Islet of Langerhans (tissue), 1 donor: ENCODE results near the gene L3MBTL3.
"Not testable (repeated sequence)": the region's sequence is repeated elsewhere in the genome, so short reads cannot be mapped to it uniquely, and the experiment has no call there.

Experiments used
- FAIRE-seq: peaks from one replicate; lab custom pipeline; 2011; peaks lifted over from hg19 to GRCh38; lab: Jason Lieb, UNC

The L3MBTL3 gene

DNA sequence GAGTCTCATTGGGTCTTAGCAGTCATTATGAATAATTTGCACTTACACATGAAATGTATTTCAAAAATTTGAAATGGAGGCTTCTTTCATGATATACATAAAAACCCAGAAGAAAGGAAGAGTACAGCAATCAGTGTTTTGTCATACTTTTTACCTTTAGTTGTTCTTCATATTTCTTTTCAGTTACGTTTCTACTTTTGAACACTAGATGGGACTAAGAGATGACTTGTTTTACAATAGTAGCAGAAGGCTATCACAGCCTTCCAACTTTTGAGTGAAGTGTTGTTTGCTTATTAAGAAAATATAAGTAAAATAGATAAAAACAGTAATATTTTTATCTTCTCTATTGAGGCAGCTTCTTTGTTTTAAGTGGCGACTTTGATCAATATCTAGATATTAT, 58.1 kb downstream of the L3MBTL3 start:
- no peak for FAIRE-seq

DNA sequence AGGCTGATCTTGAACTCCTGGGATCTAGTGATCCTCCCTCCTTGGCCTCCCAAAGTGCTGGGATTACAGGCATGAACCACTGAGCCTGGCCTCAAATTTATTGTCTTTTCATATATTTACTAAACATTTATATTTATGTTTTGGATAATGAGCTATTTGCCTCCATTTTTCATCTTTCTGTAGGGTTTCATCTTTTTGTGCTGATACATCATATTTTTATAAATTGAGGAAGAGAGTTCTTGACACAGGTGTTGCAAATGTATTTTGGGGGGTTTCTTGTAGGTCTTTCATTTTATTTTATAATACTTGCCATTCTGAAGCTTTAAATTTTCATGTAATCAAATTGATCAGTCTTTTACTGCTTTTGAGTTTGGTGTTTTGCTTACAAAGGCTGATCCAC, 72.4 kb downstream of the L3MBTL3 start:
- no peak for FAIRE-seq

DNA sequence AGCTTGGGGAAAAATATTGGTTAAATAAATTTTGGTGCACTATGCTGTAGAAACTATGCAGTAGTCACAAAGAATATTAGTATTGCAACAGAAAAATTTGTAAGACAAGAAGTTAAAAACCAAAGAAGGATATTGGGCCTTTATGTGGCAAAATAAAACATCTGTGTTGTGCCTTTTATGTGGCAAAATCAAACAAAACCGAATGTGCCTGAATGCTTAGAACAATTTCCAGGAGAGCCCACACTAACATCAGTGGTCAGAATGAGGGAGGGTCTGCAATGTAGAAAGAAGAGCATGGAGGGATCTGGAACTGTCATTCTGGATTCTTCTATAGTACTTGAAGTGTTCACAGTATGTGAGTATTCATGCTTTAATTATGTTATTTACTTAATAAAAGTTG, 75.2 kb downstream of the L3MBTL3 start:
- FAIRE-seq: no peak

DNA sequence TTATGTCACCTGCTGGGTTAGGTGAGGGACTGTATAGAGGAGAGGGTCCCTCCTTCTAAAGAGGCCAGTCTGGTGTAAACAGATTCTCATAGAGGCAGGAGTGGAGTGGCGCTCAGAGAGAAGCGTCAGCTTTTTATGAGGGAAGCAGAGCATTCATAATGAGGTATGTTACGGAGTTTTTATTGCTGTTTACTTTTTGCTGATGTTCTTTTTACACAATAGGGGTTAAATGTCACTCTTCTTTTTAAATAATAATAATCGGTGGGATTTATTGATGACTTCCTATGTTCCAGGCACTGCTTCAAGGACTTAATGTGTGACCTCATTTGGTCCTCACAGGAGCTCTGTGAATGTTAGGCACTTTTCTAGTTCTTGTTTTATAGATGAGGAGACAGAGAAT, 79.9 kb downstream of the L3MBTL3 start:
- no peak for FAIRE-seq

DNA sequence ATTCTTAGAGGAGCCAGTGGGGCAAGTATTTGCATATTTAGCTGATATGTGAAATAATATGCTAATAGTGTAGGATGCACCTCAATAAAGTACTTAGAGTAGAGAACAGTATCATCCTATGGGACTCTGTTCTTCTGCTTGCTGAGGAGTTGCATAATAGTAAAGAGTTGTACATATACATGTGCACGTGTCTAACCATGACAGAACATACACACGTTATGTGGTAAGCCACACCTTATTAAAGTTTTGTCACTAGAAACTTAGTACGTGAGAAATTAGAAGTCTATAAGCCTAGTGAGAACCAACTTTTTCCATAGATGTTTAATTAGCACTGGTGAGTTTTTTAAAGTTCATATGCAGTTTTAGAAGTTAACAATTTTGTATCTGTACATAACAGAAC, 80.7 kb downstream of the L3MBTL3 start:
- no peak for FAIRE-seq

DNA sequence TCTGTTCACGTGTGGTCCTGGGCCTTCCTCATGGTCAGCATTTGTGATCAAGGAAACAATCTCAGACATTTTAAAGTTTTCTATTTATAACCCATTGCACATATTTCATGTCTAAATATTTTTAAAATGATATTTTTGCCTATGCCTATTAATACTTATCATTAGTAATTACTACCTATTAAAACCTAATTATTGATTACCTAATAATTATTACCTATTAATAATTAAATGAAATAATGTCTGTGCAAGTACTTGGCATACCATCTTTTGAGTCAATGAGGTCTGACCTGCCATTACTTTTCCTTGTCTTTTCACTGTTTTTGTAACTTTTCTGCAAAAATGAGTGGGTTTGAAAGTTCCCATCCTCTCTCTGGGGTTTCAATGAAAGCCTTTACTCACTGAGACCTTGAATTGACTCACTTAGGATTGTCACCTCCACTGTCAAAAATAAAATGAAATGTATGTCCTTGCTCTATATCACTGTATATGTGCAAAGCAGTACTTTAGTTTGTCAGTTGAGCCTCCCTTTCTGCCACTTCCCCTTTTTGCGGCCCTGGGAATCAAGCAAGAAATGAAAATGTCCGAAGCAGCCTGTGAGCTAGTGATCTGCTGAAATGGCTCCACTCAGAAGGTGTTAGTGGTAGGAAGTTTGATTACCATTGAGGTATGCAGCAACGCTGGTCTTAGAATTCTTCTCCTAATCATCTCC, 87.8 kb downstream of the L3MBTL3 start:
- no peak for FAIRE-seq

DNA sequence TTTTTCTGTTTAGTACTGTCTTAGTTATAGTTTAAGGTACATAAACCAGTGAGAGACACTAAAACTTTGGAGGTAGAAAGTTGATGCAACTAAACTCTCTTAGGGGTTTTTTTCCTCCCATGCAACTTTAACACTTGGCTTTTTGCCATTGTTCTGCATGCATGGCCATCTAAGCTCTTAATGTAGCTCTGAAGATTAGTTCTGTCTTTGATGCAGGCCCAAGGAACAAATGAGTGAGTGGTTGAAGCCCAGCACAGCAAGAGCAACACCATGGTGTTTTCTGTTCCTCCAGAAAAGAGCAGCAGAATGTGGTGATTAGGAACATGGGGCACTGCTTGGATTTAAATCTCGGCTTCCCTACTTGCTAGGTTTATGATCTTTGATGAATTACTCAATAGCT, 89.3 kb downstream of the L3MBTL3 start:
- no peak for FAIRE-seq

DNA sequence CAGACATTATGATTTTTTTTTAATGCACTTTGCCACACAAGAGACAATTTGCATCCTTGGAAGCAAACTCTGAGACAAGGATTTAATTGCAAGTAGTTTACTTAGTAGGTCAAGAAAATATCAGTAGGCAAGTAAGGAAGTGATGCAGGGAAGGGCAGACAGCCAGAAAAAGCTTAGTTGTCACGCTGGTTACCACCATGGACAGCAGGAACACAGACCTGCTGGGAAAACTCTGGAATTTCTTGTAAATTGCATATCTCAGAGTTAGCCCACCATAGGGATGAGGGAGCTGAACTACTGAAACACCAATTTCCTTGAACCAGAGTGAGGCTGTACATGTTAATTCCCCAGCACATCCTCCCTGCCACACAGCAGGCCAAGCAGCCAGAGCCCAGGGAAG, 92.7 kb downstream of the L3MBTL3 start:
- no peak for FAIRE-seq

DNA sequence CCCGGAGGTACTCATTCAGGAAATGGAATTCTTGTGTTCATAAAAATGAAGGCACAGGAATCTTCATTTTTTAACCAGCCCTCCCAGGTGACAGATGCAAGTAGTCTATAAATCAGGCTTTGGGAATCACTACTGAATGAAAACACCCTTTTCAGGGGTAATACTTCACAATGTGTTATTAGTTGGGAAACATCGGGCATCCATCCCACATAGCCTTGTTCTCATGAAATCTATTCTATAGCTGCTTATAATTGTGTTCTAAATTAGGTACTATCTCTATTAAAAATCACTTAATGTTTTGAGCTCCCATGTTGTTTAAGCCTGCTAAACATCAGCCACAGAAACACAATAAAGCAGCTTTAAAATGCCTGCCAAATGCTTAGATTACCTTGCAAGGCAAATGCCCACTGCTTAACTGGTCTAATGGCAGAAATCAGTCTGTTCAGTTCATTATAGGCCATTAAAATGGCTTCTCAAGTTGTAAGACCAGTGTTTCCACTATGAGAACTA, 94.9 kb downstream of the L3MBTL3 start:
- FAIRE-seq: no peak

DNA sequence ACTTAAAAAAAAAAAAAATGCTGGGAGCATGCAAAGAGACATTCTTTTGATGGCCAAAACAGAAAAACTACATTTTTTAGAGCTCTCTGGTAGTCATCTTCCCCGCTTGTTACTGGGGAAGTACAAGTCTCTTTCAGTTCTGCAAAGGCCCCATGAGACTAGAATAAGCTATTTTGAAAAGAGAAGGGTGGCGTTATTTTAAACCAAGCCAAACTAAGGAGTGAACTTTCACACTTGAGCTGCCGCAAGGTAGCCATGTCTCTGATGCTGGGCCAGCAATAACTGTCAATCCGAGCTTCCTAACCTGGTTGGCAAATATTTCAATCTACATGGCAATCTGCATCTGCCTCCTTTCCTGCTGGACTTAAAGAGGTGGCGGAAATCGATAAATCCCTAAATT, 96.7 kb downstream of the L3MBTL3 start:
- FAIRE-seq: no peak

DNA sequence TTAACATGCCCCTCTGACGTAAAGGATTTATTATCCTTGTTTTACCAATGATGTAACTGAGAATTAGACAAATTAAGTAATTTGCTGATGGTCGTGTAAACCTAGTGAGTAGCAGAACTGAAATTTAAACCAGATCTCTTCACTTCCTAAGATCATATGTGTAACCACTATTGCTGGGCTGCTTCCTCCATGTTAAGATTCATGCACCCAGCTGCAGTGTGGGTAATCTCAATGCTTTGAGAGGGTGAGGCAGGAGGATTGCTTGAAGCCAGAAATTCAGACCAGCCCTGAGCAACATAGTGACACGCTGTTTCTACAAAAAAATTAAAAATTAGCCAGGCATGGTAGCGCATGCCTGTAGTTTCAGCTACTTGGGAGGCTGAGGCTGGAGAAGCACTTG, 97.9 kb downstream of the L3MBTL3 start:
- FAIRE-seq: no peak

DNA sequence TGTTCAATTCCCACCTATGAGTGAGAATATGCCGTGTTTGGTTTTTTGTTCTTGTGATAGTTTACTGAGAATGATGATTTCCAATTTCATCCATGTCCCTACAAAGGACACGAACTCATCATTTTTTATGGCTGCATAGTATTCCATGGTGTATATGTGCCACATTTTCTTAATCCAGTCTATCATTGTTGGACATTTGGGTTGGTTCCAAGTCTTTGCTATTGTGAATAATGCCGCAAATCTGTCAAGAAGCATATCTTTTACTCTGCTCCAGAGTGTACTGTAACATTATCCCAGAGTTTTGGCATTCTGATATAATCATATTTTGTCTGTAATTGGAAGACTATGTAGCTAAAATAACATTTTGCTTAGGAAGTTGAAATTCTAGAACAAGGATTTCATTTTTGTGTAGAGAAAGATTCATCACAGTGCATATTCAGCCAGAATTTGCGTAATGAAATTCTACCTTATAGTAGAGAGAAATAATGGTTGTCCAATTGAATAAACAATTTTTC, 98.9 kb downstream of the L3MBTL3 start:
- FAIRE-seq: not testable (repeated sequence)

DNA sequence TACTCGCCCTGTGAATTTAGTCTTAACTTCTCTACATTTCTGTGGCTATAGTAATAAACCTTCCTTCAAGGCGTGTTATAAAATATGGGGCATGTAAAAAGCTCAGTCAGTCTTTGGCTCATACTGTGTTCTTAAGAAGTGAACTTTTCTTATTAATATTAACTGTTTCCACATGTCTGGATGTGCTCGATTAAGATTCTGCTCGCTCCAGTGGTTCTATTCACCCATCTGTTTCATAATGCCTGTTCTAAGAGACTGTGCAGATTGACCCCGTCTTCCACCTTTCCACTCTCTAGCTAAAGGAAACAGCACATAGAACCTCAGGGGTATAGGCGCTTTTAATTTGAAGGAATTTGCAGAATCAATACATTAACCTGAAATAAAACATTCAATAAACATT, 99.9 kb downstream of the L3MBTL3 start:
- FAIRE-seq: no peak

DNA sequence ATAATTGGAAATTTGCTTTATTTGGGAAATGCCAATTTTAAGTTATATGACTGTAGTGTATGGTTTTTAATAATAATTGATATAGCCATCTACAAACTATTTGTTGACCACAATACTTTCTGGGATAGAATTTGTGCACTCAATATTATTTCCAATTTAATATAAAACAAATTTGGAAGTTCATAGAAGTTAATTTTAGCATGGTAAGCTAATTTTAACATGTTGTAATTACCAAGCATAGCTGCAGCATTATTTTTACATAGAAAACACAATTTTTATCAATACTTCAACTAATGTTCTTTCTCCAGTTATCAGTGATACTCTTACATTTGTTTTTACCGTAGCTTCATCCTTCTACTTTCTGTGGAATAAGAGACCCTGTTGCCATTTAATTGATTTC, 100.8 kb downstream of the L3MBTL3 start:
- FAIRE-seq: peak; percentile 21

DNA sequence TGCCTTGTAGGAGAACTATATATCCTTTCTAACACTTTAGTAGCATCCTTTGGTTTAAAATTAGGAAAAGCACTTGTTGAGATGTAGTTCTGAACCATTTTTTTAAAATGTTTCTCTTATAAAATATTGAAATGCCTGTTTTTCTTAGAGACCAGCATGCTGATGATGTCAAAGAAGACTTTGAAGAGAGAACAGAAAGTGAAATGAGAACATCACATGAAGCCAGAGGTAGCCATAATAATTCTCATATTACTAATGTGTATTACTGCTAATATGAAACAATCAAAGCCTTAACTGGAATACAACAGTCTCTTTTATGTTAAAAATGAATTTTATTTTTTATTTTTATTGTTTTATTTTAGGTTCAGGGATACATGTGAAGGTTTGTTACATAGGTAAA, 102.3 kb downstream of the L3MBTL3 start:
- FAIRE-seq: no peak

DNA sequence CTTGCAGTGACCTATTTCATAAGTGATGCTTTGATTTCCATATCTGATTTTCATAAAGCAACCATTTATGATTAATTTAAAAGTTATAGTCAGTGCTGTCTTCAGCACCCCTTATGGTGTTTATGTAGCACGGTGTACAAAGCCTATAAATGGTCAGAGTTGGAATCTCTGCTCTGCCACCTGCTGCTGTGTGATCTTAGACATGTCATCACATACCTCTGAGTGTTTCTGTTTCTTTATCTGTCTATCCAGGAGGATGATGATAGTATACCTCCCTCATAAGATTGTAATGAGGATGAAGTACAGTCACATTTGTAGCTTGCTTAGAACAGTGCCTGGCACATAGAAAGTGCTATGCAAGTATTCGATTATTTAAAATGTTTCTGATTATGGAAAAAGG, 103.9 kb downstream of the L3MBTL3 start:
- no peak for FAIRE-seq

DNA sequence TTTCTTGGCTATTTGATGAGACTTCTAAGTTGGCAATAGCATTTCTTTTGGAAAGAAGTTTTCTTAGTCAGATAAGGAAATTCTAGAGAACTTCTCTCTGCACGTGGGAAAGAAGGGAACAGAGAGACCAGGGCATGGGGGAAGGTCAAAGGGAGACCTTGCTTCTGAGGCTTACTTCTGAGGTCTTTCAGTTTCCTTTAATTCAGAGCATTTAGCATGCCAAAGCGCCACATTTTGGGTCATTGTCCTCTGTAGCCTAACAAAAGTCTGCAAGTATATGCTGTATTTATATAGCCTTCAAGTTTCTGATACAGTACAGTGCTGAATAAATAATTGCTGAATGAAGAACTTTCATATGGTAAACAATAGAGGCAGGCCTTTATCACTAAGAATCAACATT, 108.8 kb downstream of the L3MBTL3 start:
- FAIRE-seq: no peak

DNA sequence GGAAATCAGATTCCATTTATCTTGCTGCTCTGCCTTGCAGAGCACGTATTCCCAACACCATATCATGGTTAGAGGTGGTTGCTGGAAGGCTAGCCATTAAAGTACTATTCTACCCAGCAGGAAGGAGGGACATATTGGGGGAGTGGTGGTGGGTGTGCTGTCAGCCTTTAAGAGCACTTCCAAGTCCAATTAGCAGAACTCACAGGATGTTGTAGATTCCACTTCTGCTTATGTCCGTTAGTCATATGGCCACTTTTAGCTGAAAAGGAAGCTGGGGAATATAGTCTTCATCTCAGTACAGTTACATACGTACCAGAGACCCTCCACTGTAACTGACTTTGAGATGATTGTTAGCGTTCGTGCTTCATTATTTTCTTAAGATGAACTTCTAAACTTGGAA, 109.9 kb downstream of the L3MBTL3 start:
- FAIRE-seq: no peak

DNA sequence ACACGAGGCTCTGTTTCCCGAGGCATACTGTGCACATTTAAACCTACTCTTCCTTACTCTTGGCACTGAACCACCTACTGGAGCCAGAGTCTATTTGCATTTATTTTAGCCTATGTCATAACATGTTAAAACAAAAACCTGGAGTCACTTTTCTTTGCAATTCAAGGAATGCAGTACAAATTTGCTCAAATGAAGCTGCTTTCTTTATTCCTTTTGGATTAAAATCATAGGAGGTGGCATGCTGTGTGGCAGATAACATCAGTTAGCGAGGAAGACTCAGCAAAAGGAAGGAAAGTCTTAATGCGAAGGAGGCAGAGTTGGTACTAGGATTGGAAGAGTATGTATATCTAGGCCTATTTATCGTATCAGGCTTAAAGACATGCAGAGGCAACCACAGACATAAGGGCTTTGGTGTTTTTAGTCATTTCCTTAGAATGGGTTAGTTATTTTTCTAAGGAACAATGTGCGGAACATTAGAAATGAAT, 111.4 kb downstream of the L3MBTL3 start:
- no peak for FAIRE-seq

DNA sequence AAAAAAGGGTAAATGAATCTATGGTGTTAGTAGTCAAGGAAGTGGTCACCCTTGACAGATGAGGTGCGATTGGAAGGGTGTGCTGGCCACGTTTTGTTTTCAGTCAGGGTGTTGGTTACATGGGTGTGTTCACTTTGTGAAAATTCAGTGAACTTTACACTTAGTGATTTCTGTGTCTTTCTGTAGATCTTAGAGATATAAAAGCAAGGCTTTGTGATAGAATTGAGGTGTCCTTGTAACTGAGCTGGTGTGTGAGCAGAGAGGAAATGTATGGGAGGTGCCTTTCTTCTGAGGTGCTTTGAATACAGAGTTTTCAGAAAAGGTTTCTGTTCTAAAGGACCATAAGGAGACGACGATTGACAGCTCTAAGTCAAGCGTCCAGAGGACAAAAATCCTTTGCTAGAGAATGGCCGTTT, 113.9 kb downstream of the L3MBTL3 start:
- FAIRE-seq: no peak

DNA sequence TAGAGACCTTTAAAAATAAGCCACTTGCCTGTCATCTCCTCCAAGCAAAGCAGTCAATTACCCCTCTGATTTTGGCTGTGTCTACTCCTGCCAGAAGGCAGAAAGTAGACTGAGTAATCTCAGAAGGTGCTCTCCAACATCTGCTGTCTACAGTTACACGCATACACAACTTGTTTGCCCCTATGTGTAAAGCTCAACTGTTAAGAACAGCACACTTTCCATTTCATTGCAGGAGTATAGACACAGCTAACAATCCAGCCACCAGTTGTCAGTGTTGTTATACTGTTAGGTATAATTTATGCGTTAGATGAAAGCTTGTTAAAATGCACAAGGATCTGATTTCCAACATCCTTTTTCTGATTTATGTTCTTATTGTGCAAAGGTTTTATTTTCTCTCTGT, 116.2 kb downstream of the L3MBTL3 start:
- FAIRE-seq: no peak

DNA sequence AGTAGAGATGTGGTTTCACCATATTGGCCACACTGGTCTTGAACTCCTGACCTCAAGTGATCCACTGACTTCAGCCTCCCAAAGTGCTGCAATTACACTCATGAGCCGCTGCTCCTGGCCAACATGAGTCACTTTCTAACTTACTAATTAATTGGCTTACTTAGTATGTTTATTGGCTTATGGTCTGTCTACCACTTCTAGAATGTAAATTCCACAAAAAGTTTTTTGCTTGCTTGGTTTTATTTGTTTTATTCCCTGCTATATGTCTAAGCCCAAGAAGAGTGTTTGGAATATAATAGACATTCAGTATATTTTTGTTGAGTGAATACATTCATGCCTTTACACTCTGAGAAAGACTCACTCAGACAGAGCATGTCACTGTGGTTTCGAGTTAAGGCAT, 118.4 kb downstream of the L3MBTL3 start:
- FAIRE-seq: no peak

DNA sequence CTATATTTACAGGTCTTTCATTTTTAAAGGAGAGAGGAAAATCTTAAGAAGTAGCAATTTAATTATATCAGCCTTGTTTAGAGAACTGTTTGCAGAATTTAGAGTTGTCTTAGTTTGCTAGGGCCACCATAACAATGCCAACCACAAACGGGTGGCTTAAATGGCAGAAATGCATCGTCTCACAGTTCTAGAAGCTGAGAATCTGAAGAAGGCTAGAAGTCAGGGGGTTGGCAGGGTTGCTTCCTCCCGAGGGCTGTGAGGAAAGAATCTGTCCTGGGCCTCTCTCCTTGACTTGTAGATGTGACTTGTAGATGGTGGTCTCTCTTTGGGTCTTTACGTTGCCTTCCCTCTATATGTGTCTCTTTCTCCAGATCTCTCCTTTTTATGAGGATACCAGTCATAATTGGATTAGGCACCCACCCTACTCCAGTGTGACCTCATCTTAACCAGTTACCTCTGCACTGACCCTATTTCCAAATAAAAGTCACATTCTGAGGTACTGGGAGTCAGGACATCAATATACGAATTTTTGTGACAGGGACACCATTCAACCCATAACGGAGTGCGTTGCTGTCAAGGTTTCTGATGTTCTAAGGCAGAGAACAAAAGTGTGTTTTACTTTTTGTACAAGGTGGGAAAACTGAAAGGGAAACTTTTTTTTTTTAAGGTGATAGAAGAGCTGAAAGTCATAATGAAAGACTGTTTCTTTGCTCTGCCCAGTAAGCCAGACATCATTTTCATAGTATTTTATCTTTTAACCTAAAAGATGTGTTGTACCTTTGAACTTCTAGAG, 119.9 kb downstream of the L3MBTL3 start:
- no peak for FAIRE-seq

DNA sequence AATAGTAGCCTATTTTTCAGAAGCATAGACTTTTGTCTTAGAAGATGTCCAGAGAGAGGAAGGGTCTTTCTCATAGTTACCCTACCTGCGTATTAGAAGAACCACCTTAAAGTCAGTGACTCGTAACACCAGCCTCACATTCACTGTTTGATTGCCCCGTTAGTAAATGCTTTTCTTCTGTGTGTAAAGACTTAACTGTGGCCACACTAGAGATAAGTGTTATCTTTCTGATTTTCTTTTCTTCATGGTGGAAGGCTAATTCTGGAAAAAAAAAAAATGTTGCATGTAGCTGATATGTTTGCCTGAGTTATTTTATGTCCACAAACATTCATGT, 120.5 kb downstream of the L3MBTL3 start:
- no peak for FAIRE-seq
